H1 (cell line): ENCODE results near the gene CSRP1. TPM values are rescaled to one million over a fixed set of nuclear protein-coding genes. Genes with fewer than 3 reads are reported as not detected.

Experiments
- ASH2L ChIP-seq: fragments of 200-600, 300-600 bp; sonication (generic); IDR thresholded peaks from one replicate; pipeline ENCODE4 v1.7.1; 2017; ENCODE audit warnings: low read length
- CHD1 ChIP-seq: IDR thresholded peaks from 2 replicates; pipeline ENCODE4 v1.6.1; 2012; ENCODE audit warnings: low read depth, low read length, improper control_type of control experiment
- CHD2 ChIP-seq: IDR thresholded peaks from 2 replicates; pipeline ENCODE4 v1.6.1; 2012; ENCODE audit warnings: low read length, improper control_type of control experiment
- CHD7 ChIP-seq: fragments of 300-600 bp; sonication (generic); IDR thresholded peaks from 2 replicates; pipeline ENCODE4 v1.7.1; 2012; ENCODE audit warnings: low read length, moderate library complexity, mild to moderate bottlenecking, inconsistent platforms; ENCODE audit not compliant: insufficient replicate concordance
- CREB1 ChIP-seq: IDR thresholded peaks from 2 replicates; pipeline ENCODE4 v1.6.1; 2012; ENCODE audit warnings: inconsistent platforms
- CTBP2 ChIP-seq: IDR thresholded peaks from 2 replicates; pipeline ENCODE4 v1.7.0; 2011; ENCODE audit warnings: borderline replicate concordance, mild to moderate bottlenecking, moderate library complexity, mixed read lengths, low read length; ENCODE audit not compliant: insufficient read depth, insufficient read length
- E2F6 ChIP-seq: IDR thresholded peaks from 2 replicates; pipeline ENCODE4 v1.6.1; 2012; ENCODE audit warnings: inconsistent platforms
- GABPA ChIP-seq: IDR thresholded peaks from 2 replicates; pipeline ENCODE4 v1.6.1; 2011; ENCODE audit warnings: mild to moderate bottlenecking, low read length, moderate library complexity, borderline replicate concordance; ENCODE audit not compliant: insufficient read depth
- JUND ChIP-seq: IDR thresholded peaks from 2 replicates; pipeline ENCODE4 v1.6.1; 2011; ENCODE audit warnings: mild to moderate bottlenecking, improper control_type of control experiment, low read length
- SIN3A ChIP-seq, 2 experiments: IDR thresholded peaks in 1 of 2; conservative IDR thresholded peaks in 1 of 2; 2 replicates each; pipeline ENCODE4 v1.6.1; 2011 to 2012; ENCODE audit warnings: low read length in 2 of 2, improper control_type of control experiment in 1 of 2, low read depth in 1 of 2, mild to moderate bottlenecking in 1 of 2
- polyA plus RNA-seq, 7 experiments: library from polyadenylated mRNA; depleted of rRNA in 3 of 7; stranded (reverse) in 5 of 7; unstranded in 2 of 7; fragments of >200 nt in 5 of 7; fragments of 200-250 nt in 2 of 7; gene quantifications; 1 replicate in 5 of 7; 2 replicates in 1 of 7; 4 replicates in 1 of 7; pipeline versions ENCODE4 v1.2.1 to v1.2.3, GENCODE V29; 2011 to 2013; ENCODE audit warnings: missing spikeins in 2 of 7, mixed read lengths in 2 of 7
- total RNA-seq: library from RNA; stranded (reverse); fragmentation: NEBNext Ultra II Directional; extraction: Animal tissue kit (Norgen Biotek cat#: 25700); gene quantifications from 2 replicates; pipeline ENCODE4 v1.2.1, GENCODE V29; 2021

CSRP1 gene
- total and polyA plus RNA-seq, 2 of the 8 experiments (the other 6 are each of a cell fraction or from before 2014, with no cell fraction given): 14.2 to 22.3 TPM

- TF ChIP-seq CHD7: no peak
- 0 out of 2 replicates have a peak, but pooled peaks have one; percentile 18 for TF ChIP-seq CHD2
- TF ChIP-seq E2F6: no peak
- no peak for TF ChIP-seq JUND
- peak in 1 of 2 experiments; percentile 60; a peak in 1 of 4 replicates for TF ChIP-seq SIN3A (conservative IDR thresholded peaks at IDR 0.05 in 1 of 2, IDR thresholded peaks at IDR 0.05 in 1 of 2; ENCODE audit: low read depth in 1 of 2, low read length in 2 of 2)
- no peak for TF ChIP-seq CHD1
- peak; percentile 61 for TF ChIP-seq ASH2L
- peak; percentile 17 for TF ChIP-seq CTBP2
- no peak for TF ChIP-seq CREB1
- TF ChIP-seq GABPA: no peak
These were observed 31.1 kb upstream of the CSRP1 start (continued) for GRCh38 chr1:201537891-201538611.
